Panc1 (cell line): Measurements from ENCODE around the gene GRAMD1C. TPM values are rescaled to one million over a fixed set of nuclear protein-coding genes. Genes with fewer than 3 reads are reported as not detected.

Source experiments
- ATAC-seq: fragments of 200-7000 bp; cut with Tn5 transposase; 2 replicates; pipeline ENCODE4 v1.9.1; 2020; ENCODE audit warnings: mild to moderate bottlenecking, moderate library complexity
- BruUV-seq: library from RNA; stranded (reverse); fragments of 400-500 nt; replicated peaks from 2 replicates; lab custom pipeline; 2021; lab: Mats Ljungman, UMichigan
- CTCF ChIA-PET: fragments of 300-600 bp; sonication (Branson Sonifier 250); formaldehyde crosslinking; loops from one replicate; lab custom pipeline; 2022; ENCODE audit warnings: antibody characterized with exemption; lab: Charles Lee
- POLR2A ChIA-PET: fragments of 300-600 bp; sonication (Branson Sonifier 250); formaldehyde crosslinking; loops from one replicate; lab custom pipeline; 2022; ENCODE audit warnings: antibody characterized with exemption; lab: Charles Lee
- DNase-seq: peaks from one replicate; pipeline ENCODE4 v3.0.0-alpha.2; 2010; ENCODE audit warnings: low read depth, low spot score
- H3K27ac ChIP-seq: 2 replicates; pipeline ENCODE4 v1.5.1; 2011; ENCODE audit warnings: mild to moderate bottlenecking, low read length, inconsistent platforms
- H3K27me3 ChIP-seq: fragments of 200-500 bp; sonication (Bioruptor generic); 2 replicates; pipeline ENCODE4 v1.6.0; 2014; ENCODE audit warnings: low read length, inconsistent platforms; ENCODE audit not compliant: control insufficient read depth, insufficient read depth
- H3K36me3 ChIP-seq: fragments of 200-500 bp; sonication (Bioruptor generic); 2 replicates; pipeline ENCODE4 v1.5.1; 2014; ENCODE audit warnings: inconsistent platforms, mild to moderate bottlenecking, low read length, moderate library complexity; ENCODE audit not compliant: control insufficient read depth, insufficient read depth
- H3K4me1 ChIP-seq: 2 replicates; pipeline ENCODE4 v1.5.1; 2011; ENCODE audit warnings: inconsistent platforms, mild to moderate bottlenecking, low read length, moderate library complexity; ENCODE audit not compliant: control insufficient read depth, insufficient read depth
- H3K4me3 ChIP-seq, 2 experiments: 2 replicates each; pipeline ENCODE4 v1.5.1; 2011 to 2012; ENCODE audit warnings: low read depth in 2 of 2, low read length in 2 of 2, mild to moderate bottlenecking in 2 of 2, inconsistent platforms in 1 of 2, moderate library complexity in 1 of 2
- H3K9me3 ChIP-seq: fragments of 200-500 bp; sonication (Bioruptor generic); 2 replicates; pipeline ENCODE4 v1.5.1; 2014; ENCODE audit warnings: low read depth, mild to moderate bottlenecking, inconsistent platforms, low read length, moderate library complexity; ENCODE audit not compliant: control insufficient read depth, insufficient read depth
- POLR2AphosphoS5 ChIP-seq: IDR thresholded peaks from 2 replicates; pipeline ENCODE4 v1.6.1; 2012; ENCODE audit warnings: mild to moderate bottlenecking, low read depth, low read length, moderate library complexity
- SIN3A ChIP-seq: IDR thresholded peaks from 2 replicates; pipeline ENCODE4 v1.6.1; 2012; ENCODE audit warnings: low read depth, mild to moderate bottlenecking, low read length, moderate library complexity, borderline replicate concordance; ENCODE audit not compliant: insufficient read depth
- TCF7L2 ChIP-seq: IDR thresholded peaks from 2 replicates; pipeline ENCODE4 v1.6.1; 2011; ENCODE audit warnings: mild to moderate bottlenecking, low read depth, low read length, inconsistent platforms
- in situ Hi-C: cut with HindIII; loops from 2 replicates; pipeline ENCODE4 v1.10.0; 2016; ENCODE audit warnings: low sequenced_read_pairs, low pct_unique_long_range_greater_than_20kb
- intact Hi-C: fragments of 100-400 bp; cut with micrococcal nuclease; formaldehyde crosslinking; loops from one replicate; pipeline ENCODE4 v1.10.0; 2022; ENCODE audit not compliant: unreplicated experiment
- total RNA-seq: library from RNA; stranded (reverse); gene quantifications from one replicate; pipeline ENCODE4 v1.2.1, GENCODE V29; 2021; ENCODE audit not compliant: unreplicated experiment
- TF ChIP-seq, protein P1 (sequence below), 2 experiments: IDR thresholded peaks; 2 replicates each; pipeline ENCODE4 v1.6.1; 2011 to 2012; ENCODE audit warnings: low read depth in 2 of 2, control low read depth in 1 of 2, low read length in 1 of 2, mild to moderate bottlenecking in 1 of 2, moderate library complexity in 1 of 2; ENCODE audit not compliant: insufficient read depth in 1 of 2
- TF ChIP-seq, protein P2 (sequence below): fragments of 450-650 bp; IDR thresholded peaks from 2 replicates; pipeline ENCODE4 v1.5.1; 2017; ENCODE audit warnings: mild to moderate bottlenecking

Gene GRAMD1C
- total RNA-seq, 1 experiment from 2014 or later: 3.9 TPM

DNA sequence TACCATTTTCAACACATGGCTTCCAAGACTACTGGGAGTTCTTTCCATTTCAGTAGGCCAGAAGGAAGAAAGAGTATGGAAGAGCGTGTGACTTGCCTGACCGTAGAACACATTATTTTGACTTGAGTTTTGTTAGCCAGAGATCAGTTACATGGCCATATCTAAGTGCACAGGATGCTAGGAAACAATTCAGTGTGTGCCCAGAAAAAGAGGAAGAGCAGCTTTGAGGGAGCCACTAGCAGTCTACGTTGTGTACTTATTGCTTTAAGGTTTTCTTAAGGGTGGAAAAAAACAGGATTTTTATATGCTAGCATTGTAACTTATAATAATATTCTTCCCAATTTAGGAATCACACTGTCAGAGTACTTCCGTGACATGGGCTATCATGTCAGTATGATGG, 44.1 kb upstream of the GRAMD1C start:
- no peak overlapping the region for H3K27ac ChIP-seq
- intact Hi-C loops (no loop called here), in situ Hi-C loops (no loop called here)
- DNase-seq: no peak
- no peaks in the 10 kb centered on the region for H3K27me3 ChIP-seq
- H3K4me3 ChIP-seq: no peak overlapping the region
- no peak for TF ChIP-seq TCF7L2
- ATAC-seq: no peak
- H3K4me1 ChIP-seq: no peaks in the 10 kb centered on the region
- H3K36me3 ChIP-seq: peaks cover 2% of the 10 kb centered on the region
- BruUV-seq: no TSS peak
- POLR2A ChIA-PET: no interaction called here
- no peaks in the 10 kb centered on the region for H3K9me3 ChIP-seq
- CTCF ChIA-PET: no interaction called here

DNA sequence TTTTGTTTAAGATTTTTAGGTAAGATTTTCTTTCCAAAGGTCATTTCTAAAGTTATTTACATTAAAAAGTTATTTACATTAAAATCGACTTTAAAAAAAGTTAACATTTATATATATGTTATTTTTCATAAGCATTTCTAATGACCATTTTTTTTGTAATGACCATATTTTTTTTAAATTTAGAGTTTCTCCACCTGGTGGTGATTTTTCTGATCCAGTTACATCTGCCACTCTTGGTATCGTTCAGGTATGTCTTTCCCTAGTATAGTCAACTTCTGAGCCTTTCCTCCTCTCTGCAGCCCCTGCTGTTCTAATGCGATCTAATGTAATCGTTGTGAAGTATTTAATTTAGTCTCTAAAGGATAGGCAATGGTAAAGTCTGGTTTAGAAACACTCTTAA, 42.9 kb upstream of the GRAMD1C start:
- H3K36me3 ChIP-seq: peaks cover 2% of the 10 kb centered on the region
- H3K27ac ChIP-seq: no peak overlapping the region
- no peaks in the 10 kb centered on the region for H3K27me3 ChIP-seq
- H3K4me1 ChIP-seq: no peaks in the 10 kb centered on the region
- TF ChIP-seq, protein P1, sequence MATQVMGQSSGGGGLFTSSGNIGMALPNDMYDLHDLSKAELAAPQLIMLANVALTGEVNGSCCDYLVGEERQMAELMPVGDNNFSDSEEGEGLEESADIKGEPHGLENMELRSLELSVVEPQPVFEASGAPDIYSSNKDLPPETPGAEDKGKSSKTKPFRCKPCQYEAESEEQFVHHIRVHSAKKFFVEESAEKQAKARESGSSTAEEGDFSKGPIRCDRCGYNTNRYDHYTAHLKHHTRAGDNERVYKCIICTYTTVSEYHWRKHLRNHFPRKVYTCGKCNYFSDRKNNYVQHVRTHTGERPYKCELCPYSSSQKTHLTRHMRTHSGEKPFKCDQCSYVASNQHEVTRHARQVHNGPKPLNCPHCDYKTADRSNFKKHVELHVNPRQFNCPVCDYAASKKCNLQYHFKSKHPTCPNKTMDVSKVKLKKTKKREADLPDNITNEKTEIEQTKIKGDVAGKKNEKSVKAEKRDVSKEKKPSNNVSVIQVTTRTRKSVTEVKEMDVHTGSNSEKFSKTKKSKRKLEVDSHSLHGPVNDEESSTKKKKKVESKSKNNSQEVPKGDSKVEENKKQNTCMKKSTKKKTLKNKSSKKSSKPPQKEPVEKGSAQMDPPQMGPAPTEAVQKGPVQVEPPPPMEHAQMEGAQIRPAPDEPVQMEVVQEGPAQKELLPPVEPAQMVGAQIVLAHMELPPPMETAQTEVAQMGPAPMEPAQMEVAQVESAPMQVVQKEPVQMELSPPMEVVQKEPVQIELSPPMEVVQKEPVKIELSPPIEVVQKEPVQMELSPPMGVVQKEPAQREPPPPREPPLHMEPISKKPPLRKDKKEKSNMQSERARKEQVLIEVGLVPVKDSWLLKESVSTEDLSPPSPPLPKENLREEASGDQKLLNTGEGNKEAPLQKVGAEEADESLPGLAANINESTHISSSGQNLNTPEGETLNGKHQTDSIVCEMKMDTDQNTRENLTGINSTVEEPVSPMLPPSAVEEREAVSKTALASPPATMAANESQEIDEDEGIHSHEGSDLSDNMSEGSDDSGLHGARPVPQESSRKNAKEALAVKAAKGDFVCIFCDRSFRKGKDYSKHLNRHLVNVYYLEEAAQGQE (IDR thresholded peaks at IDR 0.05; ENCODE audit: insufficient read depth in 1 of 2, low read depth in 2 of 2, low read length in 1 of 2): no peak
- DNase-seq (no peak), ATAC-seq (no peak)
- in situ Hi-C loops (no loop called here), intact Hi-C loops (no loop called here)
- no peaks in the 10 kb centered on the region for H3K9me3 ChIP-seq
- ChIA-PET CTCF (interaction anchor here (0.6 kb wide), 1 partner anchor 26 kb away, joined by 3 read pairs; no protein-coding TSS in a partner anchor), POLR2A (no interaction called here)
- no TSS peak for BruUV-seq
- no peak overlapping the region for H3K4me3 ChIP-seq

GRCh38 chr3:113802795-113803455, 35.7 kb upstream of the GRAMD1C start:
- POLR2A ChIA-PET: no interaction called here
- H3K4me3 ChIP-seq: no peak overlapping the region
- H3K36me3 ChIP-seq: peaks cover 4% of the 10 kb centered on the region
- ATAC-seq (no peak), DNase-seq (no peak)
- CTCF ChIA-PET: no interaction called here
- intact Hi-C loops: no loop called here
- no peak overlapping the region for H3K27ac ChIP-seq
- TF ChIP-seq, protein P1 (IDR thresholded peaks at IDR 0.05; ENCODE audit: insufficient read depth in 1 of 2, low read depth in 2 of 2, low read length in 1 of 2): no peak
- no peak for TF ChIP-seq TCF7L2
- no peak for TF ChIP-seq POLR2AphosphoS5
- TF ChIP-seq, protein P2, sequence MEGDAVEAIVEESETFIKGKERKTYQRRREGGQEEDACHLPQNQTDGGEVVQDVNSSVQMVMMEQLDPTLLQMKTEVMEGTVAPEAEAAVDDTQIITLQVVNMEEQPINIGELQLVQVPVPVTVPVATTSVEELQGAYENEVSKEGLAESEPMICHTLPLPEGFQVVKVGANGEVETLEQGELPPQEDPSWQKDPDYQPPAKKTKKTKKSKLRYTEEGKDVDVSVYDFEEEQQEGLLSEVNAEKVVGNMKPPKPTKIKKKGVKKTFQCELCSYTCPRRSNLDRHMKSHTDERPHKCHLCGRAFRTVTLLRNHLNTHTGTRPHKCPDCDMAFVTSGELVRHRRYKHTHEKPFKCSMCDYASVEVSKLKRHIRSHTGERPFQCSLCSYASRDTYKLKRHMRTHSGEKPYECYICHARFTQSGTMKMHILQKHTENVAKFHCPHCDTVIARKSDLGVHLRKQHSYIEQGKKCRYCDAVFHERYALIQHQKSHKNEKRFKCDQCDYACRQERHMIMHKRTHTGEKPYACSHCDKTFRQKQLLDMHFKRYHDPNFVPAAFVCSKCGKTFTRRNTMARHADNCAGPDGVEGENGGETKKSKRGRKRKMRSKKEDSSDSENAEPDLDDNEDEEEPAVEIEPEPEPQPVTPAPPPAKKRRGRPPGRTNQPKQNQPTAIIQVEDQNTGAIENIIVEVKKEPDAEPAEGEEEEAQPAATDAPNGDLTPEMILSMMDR: no peak
- no peak for TF ChIP-seq SIN3A
- H3K9me3 ChIP-seq: no peaks in the 10 kb centered on the region
- H3K4me1 ChIP-seq: no peaks in the 10 kb centered on the region
- no TSS peak for BruUV-seq
- H3K27me3 ChIP-seq: no peaks in the 10 kb centered on the region
- in situ Hi-C loops: no loop called here
